ENCODE measurements around the gene FMNL2. TPM values are rescaled to one million over a fixed set of nuclear protein-coding genes. Genes with fewer than 3 reads are reported as not detected.

FMNL2 gene
- total and polyA plus RNA-seq, 2 of the 4 experiments (the other 2 are of a cell fraction) = 10.9 to 11.4 TPM

DNA sequence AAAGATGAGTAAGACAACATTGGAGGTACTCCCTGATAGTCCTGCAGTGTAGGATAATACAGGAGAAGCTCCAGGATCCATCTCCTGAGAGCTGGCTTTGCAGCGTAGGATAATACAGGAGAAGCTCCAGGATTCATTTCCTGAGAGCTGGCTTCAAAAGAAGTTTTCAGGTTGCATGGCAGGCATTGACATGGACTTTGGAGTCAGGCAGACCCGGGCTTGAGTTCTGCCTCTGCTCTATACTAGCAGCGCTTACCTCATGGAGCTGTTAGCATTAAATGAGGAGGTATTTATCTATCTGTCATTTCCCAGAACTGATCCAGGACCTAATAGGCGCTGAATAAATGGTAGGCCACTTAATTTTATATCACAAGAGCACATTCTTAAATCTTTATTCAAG lies 97.8 kb downstream of the FMNL2 start:
- no peak overlapping the region for H4K8ac ChIP-seq (ENCODE audit: low read depth in 2 of 2, low read length in 2 of 2)
- no peaks in the 10 kb centered on the region for H4K20me1 ChIP-seq (ENCODE audit: insufficient read depth, low read length)
- DNase-seq (no peak), ATAC-seq (ENCODE audit: low read depth) (no peak)
- 88% methylated on average over 1 of the region's 4 CpGs; no CpG with 5 or more reads in 1 of the 2 experiments for WGBS, 2 experiments (ENCODE audit: extremely low coverage in 2 of 2, insufficient read length in 1 of 2)
- CTCF ChIA-PET = no interaction called here
- TF ChIP-seq RAD21 (IDR thresholded peaks at IDR 0.05; ENCODE audit: low read length) = no peak
- TF ChIP-seq, protein P1, sequence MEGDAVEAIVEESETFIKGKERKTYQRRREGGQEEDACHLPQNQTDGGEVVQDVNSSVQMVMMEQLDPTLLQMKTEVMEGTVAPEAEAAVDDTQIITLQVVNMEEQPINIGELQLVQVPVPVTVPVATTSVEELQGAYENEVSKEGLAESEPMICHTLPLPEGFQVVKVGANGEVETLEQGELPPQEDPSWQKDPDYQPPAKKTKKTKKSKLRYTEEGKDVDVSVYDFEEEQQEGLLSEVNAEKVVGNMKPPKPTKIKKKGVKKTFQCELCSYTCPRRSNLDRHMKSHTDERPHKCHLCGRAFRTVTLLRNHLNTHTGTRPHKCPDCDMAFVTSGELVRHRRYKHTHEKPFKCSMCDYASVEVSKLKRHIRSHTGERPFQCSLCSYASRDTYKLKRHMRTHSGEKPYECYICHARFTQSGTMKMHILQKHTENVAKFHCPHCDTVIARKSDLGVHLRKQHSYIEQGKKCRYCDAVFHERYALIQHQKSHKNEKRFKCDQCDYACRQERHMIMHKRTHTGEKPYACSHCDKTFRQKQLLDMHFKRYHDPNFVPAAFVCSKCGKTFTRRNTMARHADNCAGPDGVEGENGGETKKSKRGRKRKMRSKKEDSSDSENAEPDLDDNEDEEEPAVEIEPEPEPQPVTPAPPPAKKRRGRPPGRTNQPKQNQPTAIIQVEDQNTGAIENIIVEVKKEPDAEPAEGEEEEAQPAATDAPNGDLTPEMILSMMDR (conservative IDR thresholded peaks at IDR 0.05; ENCODE audit: low read depth, low read length) = no peak
- no peak for TF ChIP-seq MAFK (IDR thresholded peaks at IDR 0.05; ENCODE audit: low read depth, low read length)
- TF ChIP-seq BHLHE40 (IDR thresholded peaks at IDR 0.05; ENCODE audit: low read depth, low read length) = no peak
- no peak for TF ChIP-seq CHD1 (IDR thresholded peaks at IDR 0.05; ENCODE audit: low read depth, low read length)
- no peak for TF ChIP-seq MAZ (IDR thresholded peaks at IDR 0.05; ENCODE audit: borderline replicate concordance, low read depth, low read length)
- no peak for TF ChIP-seq RFX5 (IDR thresholded peaks at IDR 0.05; ENCODE audit: low read depth, low read length)
- TF ChIP-seq CEBPB (IDR thresholded peaks at IDR 0.05; ENCODE audit: low read depth, low read length) = no peak
- no peak for TF ChIP-seq FOS (IDR thresholded peaks at IDR 0.05; ENCODE audit: low read depth, low read length)
- no peak for TF ChIP-seq POLR2A (IDR thresholded peaks at IDR 0.05; ENCODE audit: low read depth, low read length)
- TF ChIP-seq, protein P2, sequence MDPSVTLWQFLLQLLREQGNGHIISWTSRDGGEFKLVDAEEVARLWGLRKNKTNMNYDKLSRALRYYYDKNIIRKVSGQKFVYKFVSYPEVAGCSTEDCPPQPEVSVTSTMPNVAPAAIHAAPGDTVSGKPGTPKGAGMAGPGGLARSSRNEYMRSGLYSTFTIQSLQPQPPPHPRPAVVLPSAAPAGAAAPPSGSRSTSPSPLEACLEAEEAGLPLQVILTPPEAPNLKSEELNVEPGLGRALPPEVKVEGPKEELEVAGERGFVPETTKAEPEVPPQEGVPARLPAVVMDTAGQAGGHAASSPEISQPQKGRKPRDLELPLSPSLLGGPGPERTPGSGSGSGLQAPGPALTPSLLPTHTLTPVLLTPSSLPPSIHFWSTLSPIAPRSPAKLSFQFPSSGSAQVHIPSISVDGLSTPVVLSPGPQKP (IDR thresholded peaks at IDR 0.05; ENCODE audit: borderline replicate concordance, low read depth, low read length) = no peak
- TF ChIP-seq NFE2L2 (IDR thresholded peaks at IDR 0.05; ENCODE audit: low read depth, low read length) = no peak
- no peak for TF ChIP-seq SMC3 (IDR thresholded peaks at IDR 0.05; ENCODE audit: low read depth, low read length)
- intact Hi-C loops (cut with micrococcal nuclease) = no loop called here
- no peak overlapping the region for H3K14ac ChIP-seq (replicated peaks; ENCODE audit: low read depth, low read length)
- POLR2A ChIA-PET (ENCODE audit: unreplicated experiment) = no interaction called here
- H2AK9ac ChIP-seq (replicated peaks; ENCODE audit: low read depth, low read length, poor library complexity) = no peak overlapping the region
- in situ Hi-C loops (cut with MboI; ENCODE audit: low sequenced_read_pairs) = no loop called here
- H3K23ac ChIP-seq (ENCODE audit: low read depth, low read length) = no peak overlapping the region
- H3K9ac ChIP-seq (ENCODE audit: low read depth, low read length) = no peak overlapping the region
- H3K36me3 ChIP-seq (ENCODE audit: control insufficient read depth, insufficient read depth, low read length) = no peaks in the 10 kb centered on the region
- no peak overlapping the region for H3K18ac ChIP-seq (ENCODE audit: low read depth, low read length)
- no peaks in the 10 kb centered on the region for H3K4me1 ChIP-seq (ENCODE audit: control insufficient read depth, insufficient read depth, low read length)
- H3K9me1 ChIP-seq (ENCODE audit: insufficient read depth, low read length) = no peaks in the 10 kb centered on the region
- no TSS peak for BruUV-seq (replicated peaks)
- peaks cover 16 to 42% of the 10 kb centered on the region in 2 experiments for H3K79me1 ChIP-seq (ENCODE audit: low read depth in 1 of 2, low read length in 2 of 2)
- no peak overlapping the region for H3K56ac ChIP-seq (ENCODE audit: extremely low read depth, insufficient read depth, low read length)
- H2BK120ac ChIP-seq (ENCODE audit: low read depth, low read length) = no peak overlapping the region
- no peak overlapping the region for H2AFZ ChIP-seq (replicated peaks; ENCODE audit: low read length, poor library complexity)
- no peak overlapping the region for H4K5ac ChIP-seq (ENCODE audit: low read depth, low read length)
- no peak overlapping the region for H2BK20ac ChIP-seq (ENCODE audit: low read depth, low read length)
- H2BK15ac ChIP-seq (ENCODE audit: low read depth, low read length) = no peak overlapping the region
- no peak overlapping the region for H3K4me3 ChIP-seq (ENCODE audit: insufficient read depth, low read depth, low read length)
- no peak overlapping the region for H3K27ac ChIP-seq (ENCODE audit: insufficient read depth, low read length)
- H2BK5ac ChIP-seq (ENCODE audit: low read depth, low read length, poor library complexity, severe bottlenecking) = no peak overlapping the region
- no peak overlapping the region for H4K91ac ChIP-seq (ENCODE audit: insufficient read depth, low read depth, low read length)
- no peaks in the 10 kb centered on the region for H3K9me3 ChIP-seq (ENCODE audit: control insufficient read depth, insufficient read depth, low read length)
- no peak overlapping the region for H3K4ac ChIP-seq (ENCODE audit: low read depth, low read length)
- dilution Hi-C loops (cut with HindIII; ENCODE audit: low sequenced_read_pairs, unreplicated experiment) = no loop called here
- H3K27me3 ChIP-seq (ENCODE audit: control insufficient read depth, insufficient read depth, low read length) = no peaks in the 10 kb centered on the region
- no peak overlapping the region for H3K4me2 ChIP-seq (ENCODE audit: low read depth, low read length)
- no peak overlapping the region for H2AK5ac ChIP-seq (ENCODE audit: low read depth, low read length)

All from IMR-90 (cell line).